Fibroblast of lung (primary cell): ENCODE results near the gene CATSPERD. TPM values are rescaled to one million over a fixed set of nuclear protein-coding genes. Genes with fewer than 3 reads are reported as not detected.
A peak's percentile ranks its signal among the peaks of the same experiment; 100 is the strongest.

Experiments used
- DNase-seq, 2 donors: peaks; one replicate each; pipeline versions ENCODE4 v3.0.0 to v3.0.0-alpha.2; 2010; ENCODE audit warnings: low read depth in 2 of 2
- H2AFZ ChIP-seq: 2 replicates; pipeline ENCODE4 v1.5.1; 2012; ENCODE audit warnings: low read length, control low read depth, inconsistent platforms
- H3K27ac ChIP-seq: 2 replicates; pipeline ENCODE4 v1.5.1; 2011; ENCODE audit warnings: low read length, control low read depth; ENCODE audit not compliant: insufficient read depth
- H3K27me3 ChIP-seq: 2 replicates; pipeline ENCODE4 v1.5.1; 2011; ENCODE audit warnings: mild to moderate bottlenecking, low read length; ENCODE audit not compliant: control insufficient read depth, insufficient read depth
- H3K36me3 ChIP-seq: 2 replicates; pipeline ENCODE4 v1.5.1; 2011; ENCODE audit warnings: low read length; ENCODE audit not compliant: control insufficient read depth, insufficient read depth
- H3K4me1 ChIP-seq: 2 replicates; pipeline ENCODE4 v1.5.1; 2011; ENCODE audit warnings: low read length; ENCODE audit not compliant: control insufficient read depth, insufficient read depth; ENCODE audit errors: extremely low read depth
- H3K4me2 ChIP-seq: 2 replicates; pipeline ENCODE4 v1.5.1; 2011; ENCODE audit warnings: low read length, control low read depth; ENCODE audit not compliant: insufficient read depth; ENCODE audit errors: extremely low read depth
- H3K4me3 ChIP-seq, 4 experiments: fragments of 200-600 bp in 1 of 4; sonication (generic) in 1 of 4; replicated peaks in 1 of 4; 2 replicates each; pipeline ENCODE4 v1.5.1; 2011 to 2016; ENCODE audit warnings: low read length in 4 of 4, low read depth in 3 of 4, mild to moderate bottlenecking in 3 of 4, control low read depth in 2 of 4, inconsistent platforms in 1 of 4, mixed read lengths in 1 of 4; ENCODE audit not compliant: insufficient read depth in 1 of 4; ENCODE audit errors: control extremely low read depth in 1 of 4
- H3K79me2 ChIP-seq: 2 replicates; pipeline ENCODE4 v1.5.1; 2012; ENCODE audit warnings: mild to moderate bottlenecking, low read length, inconsistent platforms; ENCODE audit not compliant: control insufficient read depth, insufficient read depth
- H3K9ac ChIP-seq: 2 replicates; pipeline ENCODE4 v1.5.1; 2011; ENCODE audit warnings: mild to moderate bottlenecking, low read length, control low read depth; ENCODE audit not compliant: insufficient read depth
- H3K9me3 ChIP-seq: 2 replicates; pipeline ENCODE4 v1.5.1; 2012; ENCODE audit warnings: low read depth, low read length; ENCODE audit not compliant: control insufficient read depth, insufficient read depth
- H4K20me1 ChIP-seq: 2 replicates; pipeline ENCODE4 v1.5.1; 2011; ENCODE audit warnings: low read length; ENCODE audit not compliant: control insufficient read depth, insufficient read depth; ENCODE audit errors: extremely low read depth
- CTCF ChIP-seq, 2 donors: IDR thresholded peaks in 1 of 2; conservative IDR thresholded peaks in 1 of 2; 1 replicate in 1 of 2; 2 replicates in 1 of 2; pipeline ENCODE4 v1.5.1; 2011 to 2012; ENCODE audit warnings: low read length in 2 of 2, control low read depth in 1 of 2, inconsistent platforms in 1 of 2, low read depth in 1 of 2, mild to moderate bottlenecking in 1 of 2
- EZH2 ChIP-seq: IDR thresholded peaks from 2 replicates; pipeline ENCODE4 v1.5.1; 2012; ENCODE audit warnings: low read length, control low read depth, mild to moderate bottlenecking; ENCODE audit errors: missing control alignments
- polyA plus RNA-seq, 2 donors: library from polyadenylated mRNA; depleted of rRNA in 1 of 2; stranded (reverse) in 1 of 2; unstranded in 1 of 2; fragments of >200 nt; gene quantifications; 2 replicates each; pipeline ENCODE4 v1.2.1, GENCODE V29; 2011 to 2012; ENCODE audit warnings: missing spikeins in 1 of 2
- total RNA-seq: library from RNA; depleted of rRNA; stranded (reverse); fragments of >200 nt; gene quantifications from 2 replicates; pipeline ENCODE4 v1.2.1, GENCODE V29; 2014

Gene CATSPERD
- total and polyA plus RNA-seq, 2 donors (not counting 1 experiment from before 2014, with no cell fraction given) = not detected

- no peak overlapping the region for H2AFZ ChIP-seq
- no peak for DNase-seq
Measured at GRCh38 chr19:5827342-5827890, 107.0 kb downstream of the CATSPERD start.

DNA sequence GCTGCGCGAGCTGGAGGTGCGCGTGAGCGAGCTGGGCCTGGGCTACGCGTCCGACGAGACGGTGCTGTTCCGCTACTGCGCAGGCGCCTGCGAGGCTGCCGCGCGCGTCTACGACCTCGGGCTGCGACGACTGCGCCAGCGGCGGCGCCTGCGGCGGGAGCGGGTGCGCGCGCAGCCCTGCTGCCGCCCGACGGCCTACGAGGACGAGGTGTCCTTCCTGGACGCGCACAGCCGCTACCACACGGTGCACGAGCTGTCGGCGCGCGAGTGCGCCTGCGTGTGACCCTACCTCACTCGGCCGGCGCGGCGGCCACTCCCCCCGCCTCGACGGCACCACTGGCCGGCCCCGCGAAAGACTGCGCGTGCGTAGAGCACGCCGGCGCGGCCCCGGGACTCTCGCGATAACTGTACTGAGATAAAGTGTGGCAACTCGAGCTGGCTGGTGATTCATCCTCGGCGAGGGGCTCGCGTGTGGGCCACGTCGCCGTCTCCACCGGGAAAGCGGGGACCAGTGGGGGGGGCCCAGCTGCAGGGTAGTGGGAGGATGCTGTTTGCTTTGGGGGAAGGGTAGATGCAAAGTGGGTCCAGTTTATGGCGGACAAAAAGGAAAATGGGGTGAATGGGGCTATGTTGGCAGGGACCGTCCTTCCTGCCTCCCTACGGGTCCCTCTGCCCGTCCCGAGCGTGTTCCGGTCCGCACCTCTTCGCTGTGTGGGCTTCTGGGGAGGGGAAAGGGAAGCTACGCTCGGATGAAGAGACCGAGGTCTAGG, 107.6 kb downstream of the CATSPERD start:
- Histone ChIP-seq H3K9ac (peak overlapping the region; percentile 55), H3K9me3 (no peaks in the 10 kb centered on the region), H3K4me2 (peak overlapping the region; percentile 51), H4K20me1 (no peaks in the 10 kb centered on the region), H2AFZ (peak overlapping the region; percentile 75), H3K27ac (no peak overlapping the region), H3K79me2 (no peaks in the 10 kb centered on the region), H3K4me3 (peak overlapping the region; percentile 11 to 77 (median 41)), H3K36me3 (no peaks in the 10 kb centered on the region), H3K27me3 (peaks cover 19% of the 10 kb centered on the region), H3K4me1 (no peaks in the 10 kb centered on the region)
- peak; percentile 82 to 94 for DNase-seq
- no peak for TF ChIP-seq CTCF (conservative IDR thresholded peaks at IDR 0.05 in 1 of 2, IDR thresholded peaks at IDR 0.05 in 1 of 2; ENCODE audit: low read depth in 1 of 2, low read length in 2 of 2)

More at GRCh38 chr19:5827342-5827890, 107.0 kb downstream of the CATSPERD start:
- peak overlapping the region in 3 of 4 experiments; percentile 16 to 66 (median 47) for H3K4me3 ChIP-seq
- no peaks in the 10 kb centered on the region for H4K20me1 ChIP-seq
- TF ChIP-seq EZH2 (no peak), CTCF (conservative IDR thresholded peaks at IDR 0.05 in 1 of 2, IDR thresholded peaks at IDR 0.05 in 1 of 2; ENCODE audit: low read depth in 1 of 2, low read length in 2 of 2) (no peak)
- no peaks in the 10 kb centered on the region for H3K9me3 ChIP-seq
- H3K4me1 ChIP-seq = no peaks in the 10 kb centered on the region
- no peaks in the 10 kb centered on the region for H3K36me3 ChIP-seq
- H3K27ac ChIP-seq = no peak overlapping the region
- peaks cover 19% of the 10 kb centered on the region for H3K27me3 ChIP-seq
- no peak overlapping the region for H3K9ac ChIP-seq
- no peaks in the 10 kb centered on the region for H3K79me2 ChIP-seq
- H3K4me2 ChIP-seq = no peak overlapping the region

Other genes starting within 250 kb of the CATSPERD start
- gene TINCR, start 152.7 kb upstream of the CATSPERD start, total RNA-seq = under 0.01 and 0.17 TPM in 2 replicates
- gene TINCR, start 152.7 kb upstream of the CATSPERD start, polyA plus RNA-seq = 0.02 and 0.06 TPM in 2 replicates
- gene SAFB2, start 97.9 kb upstream of the CATSPERD start, total RNA-seq = 29.0 and 35.8 TPM in 2 replicates
- gene SAFB2, start 97.9 kb upstream of the CATSPERD start, polyA plus RNA-seq = 16.9 and 21.3 TPM in 2 replicates
- gene SAFB, start 97.6 kb upstream of the CATSPERD start, total RNA-seq = 48.5 and 51.0 TPM in 2 replicates
- 28.0 and 34.3 TPM in 2 replicates for gene SAFB, start 97.6 kb upstream of the CATSPERD start, polyA plus RNA-seq
- gene MICOS13, start 40.1 kb upstream of the CATSPERD start, total RNA-seq = 29.3 and 73.5 TPM in 2 replicates
- 20.7 and 20.8 TPM in 2 replicates for gene MICOS13, start 40.1 kb upstream of the CATSPERD start, polyA plus RNA-seq
- 11.0 and 13.0 TPM in 2 replicates for gene HSD11B1L, start 39.6 kb upstream of the CATSPERD start, total RNA-seq
- gene HSD11B1L, start 39.6 kb upstream of the CATSPERD start, polyA plus RNA-seq = 3.1 and 5.1 TPM in 2 replicates
- 634 and 864 TPM in 2 replicates for gene RPL36, start 30.3 kb upstream of the CATSPERD start, total RNA-seq
- gene RPL36, start 30.3 kb upstream of the CATSPERD start, polyA plus RNA-seq = 341 and 394 TPM in 2 replicates
- gene LONP1, start 491 bp upstream of the CATSPERD start, total RNA-seq = 149 and 172 TPM in 2 replicates
- gene LONP1, start 491 bp upstream of the CATSPERD start, polyA plus RNA-seq = 29.8 and 37.3 TPM in 2 replicates
- 0.17 and 0.26 TPM in 2 replicates for gene PRR22, start 64.1 kb downstream of the CATSPERD start, total RNA-seq
- 0.15 and 0.23 TPM in 2 replicates for gene PRR22, start 64.1 kb downstream of the CATSPERD start, polyA plus RNA-seq
- 18.7 and 20.5 TPM in 2 replicates for gene DUS3L, start 70.5 kb downstream of the CATSPERD start, total RNA-seq
- 8.8 and 14.4 TPM in 2 replicates for gene DUS3L, start 70.5 kb downstream of the CATSPERD start, polyA plus RNA-seq
- 0.50 and 0.51 TPM in 2 replicates for gene NRTN, start 84.4 kb downstream of the CATSPERD start, total RNA-seq
- gene NRTN, start 84.4 kb downstream of the CATSPERD start, polyA plus RNA-seq = 0.07 and 0.11 TPM in 2 replicates
- gene FUT6, start 119.1 kb downstream of the CATSPERD start, total RNA-seq = not detected in 2 replicates
- not detected in 2 replicates for gene FUT6, start 119.1 kb downstream of the CATSPERD start, polyA plus RNA-seq
- gene FUT3, start 130.8 kb downstream of the CATSPERD start, total RNA-seq = not detected in 2 replicates
- gene FUT3, start 130.8 kb downstream of the CATSPERD start, polyA plus RNA-seq = not detected in 2 replicates
- not detected in 2 replicates for gene FUT5, start 149.9 kb downstream of the CATSPERD start, total RNA-seq
- not detected in 2 replicates for gene FUT5, start 149.9 kb downstream of the CATSPERD start, polyA plus RNA-seq
- gene NDUFA11, start 183.2 kb downstream of the CATSPERD start, total RNA-seq = 212 and 271 TPM in 2 replicates
- 271 and 332 TPM in 2 replicates for gene NDUFA11, start 183.2 kb downstream of the CATSPERD start, polyA plus RNA-seq
- gene VMAC, start 184.2 kb downstream of the CATSPERD start, total RNA-seq = 6.4 and 8.3 TPM in 2 replicates
- gene VMAC, start 184.2 kb downstream of the CATSPERD start, polyA plus RNA-seq = 1.1 and 1.7 TPM in 2 replicates
- 2.6 and 7.3 TPM in 2 replicates for gene CAPS, start 193.6 kb downstream of the CATSPERD start, total RNA-seq
- 0.77 and 1.6 TPM in 2 replicates for gene CAPS, start 193.6 kb downstream of the CATSPERD start, polyA plus RNA-seq